AG04449 (cell line): Measurements from ENCODE around the gene UNC13D.

Source experiments
- CTCF ChIA-PET: fragments of 350-600 bp; formaldehyde crosslinking; extraction: SDS; loops from one replicate; lab custom pipeline; 2021; ENCODE audit warnings: antibody characterized with exemption; lab: Yijun Ruan, JAX
- POLR2A ChIA-PET: fragments of 400-600, 350-600 bp; formaldehyde crosslinking; extraction: SDS; loops from one replicate; lab custom pipeline; 2020; ENCODE audit warnings: antibody characterized with exemption, inconsistent platforms; lab: Yijun Ruan, JAX
- DNase-seq: peaks from one replicate; pipeline ENCODE4 v3.0.0-alpha.2; 2010; ENCODE audit warnings: low read depth, low spot score
- H3K4me3 ChIP-seq: 2 replicates; pipeline ENCODE4 v1.5.1; 2011; ENCODE audit warnings: low read depth, mild to moderate bottlenecking, control low read depth, low read length
- CTCF ChIP-seq: IDR thresholded peaks from one replicate; pipeline ENCODE4 v1.5.1; 2011; ENCODE audit warnings: mild to moderate bottlenecking, moderate library complexity, low read length, control low read depth, inconsistent platforms; ENCODE audit not compliant: insufficient read depth; ENCODE audit errors: missing control alignments

The UNC13D gene

DNA sequence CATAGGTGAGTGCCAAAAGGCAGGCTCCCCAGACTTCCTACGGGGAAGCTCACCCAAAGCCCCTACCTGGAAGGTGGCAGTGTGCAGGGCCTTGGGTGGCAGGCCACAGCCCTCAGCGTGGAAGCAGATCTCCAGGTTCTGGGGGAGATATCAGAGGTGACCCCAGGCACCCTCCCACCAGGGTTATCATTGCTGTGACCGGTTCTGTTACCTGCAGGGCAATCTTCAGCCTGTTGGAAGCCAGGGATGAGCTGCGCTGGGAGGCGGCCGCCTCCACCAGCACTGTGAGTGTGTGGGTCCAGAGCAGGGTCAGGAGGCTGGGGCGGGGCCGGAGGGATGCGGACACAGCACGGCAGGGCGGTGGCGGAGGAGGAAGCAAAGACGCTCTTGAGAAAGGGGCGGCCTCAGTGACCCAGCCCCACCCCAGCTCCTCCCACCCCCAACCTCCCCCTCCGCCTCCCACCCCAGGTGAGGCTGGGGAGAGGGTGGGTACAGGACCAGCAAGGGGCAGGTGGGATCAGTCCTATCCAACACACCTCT is 13.1 kb downstream of the UNC13D start:
- DNase-seq, result no peak
- TF ChIP-seq CTCF, result no peak
- H3K4me3 ChIP-seq, result no peak overlapping the region
- ChIA-PET POLR2A (interaction anchor here (0.9 to 1.0 kb wide), 2 partner anchors 24 to 55 kb away, joined by 3 read pairs; partner anchors contain the start of gene WBP2), CTCF (interaction anchor here (1.0 to 6.6 kb wide), 8 partner anchors 10 to 198 kb away, joined by 3 to 87 read pairs (median 10); partner anchors contain the start of genes GALK1, SMIM5 and UNC13D)

DNA sequence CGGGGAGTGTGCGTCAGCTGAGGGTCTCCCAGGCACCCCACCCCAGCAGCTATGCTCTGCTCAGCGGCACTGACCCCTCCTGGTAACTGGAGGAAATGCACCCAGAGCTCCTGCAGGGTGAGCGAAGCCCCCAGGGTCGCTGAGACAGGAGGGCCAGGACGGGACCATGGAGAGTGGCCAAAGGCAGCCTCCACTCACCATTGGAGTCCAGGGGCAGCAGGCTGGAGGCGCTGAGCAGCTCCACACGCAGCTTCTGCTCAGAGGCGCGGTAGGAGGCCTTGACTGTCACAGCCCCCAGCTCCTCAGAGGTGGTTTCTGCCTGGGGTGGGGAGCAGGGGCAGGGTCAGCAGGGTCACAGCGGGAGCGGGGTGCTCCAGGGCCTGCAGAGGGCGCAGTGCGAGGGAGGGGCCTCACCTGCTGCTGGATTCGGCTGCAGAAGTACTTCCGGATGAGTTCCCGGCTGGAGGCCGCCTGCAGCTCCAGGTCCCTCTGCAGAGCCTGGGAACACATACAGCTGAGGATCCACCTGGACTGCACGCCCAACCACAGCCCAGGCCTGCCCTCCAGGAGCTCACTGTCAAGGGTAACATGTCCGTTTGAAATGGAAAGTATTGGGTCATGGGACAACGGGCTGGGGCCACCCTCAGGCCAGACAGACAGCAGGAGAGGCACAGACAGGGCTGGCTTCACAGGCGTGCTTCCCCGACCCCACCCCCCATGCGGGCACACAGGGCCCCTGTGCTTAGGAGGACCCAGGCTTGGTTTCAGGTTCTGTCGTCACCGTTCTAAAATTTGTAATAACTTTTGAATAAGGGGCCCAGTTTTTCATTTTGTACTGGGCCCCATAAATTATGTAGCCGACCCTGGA is 13.8 kb downstream of the UNC13D start:
- ChIA-PET POLR2A (interaction anchor here (0.6 to 1.0 kb wide), 3 partner anchors 25 to 54 kb away, joined by 3 read pairs; partner anchors contain the start of gene WBP2), CTCF (interaction anchor here (0.9 to 6.6 kb wide), 20 partner anchors 10 to 197 kb away, joined by 3 to 87 read pairs (median 4); partner anchors contain the start of genes GALK1, SMIM5 and UNC13D)
- peak; percentile 42 for TF ChIP-seq CTCF
- DNase-seq, result no peak
- H3K4me3 ChIP-seq, result no peak overlapping the region

- ChIA-PET CTCF (interaction anchor here (0.9 to 6.6 kb wide), 18 partner anchors 9 to 77 kb away, joined by 3 to 87 read pairs (median 4); partner anchors contain the start of genes GALK1 and UNC13D), POLR2A (interaction anchor here (0.6 kb wide), 1 partner anchor 27 kb away, joined by 3 read pairs; no protein-coding TSS in a partner anchor)
- H3K4me3 ChIP-seq, result no peak overlapping the region
Measured at GRCh38 chr17:75829747-75830146, 14.5 kb downstream of the UNC13D start.

GRCh38 chr17:75828741-75829140 is 15.5 kb downstream of the UNC13D start:
- no peak overlapping the region for H3K4me3 ChIP-seq
- DNase-seq, result no peak
- POLR2A ChIA-PET, result interaction anchor here (0.7 kb wide), 1 partner anchor 19 kb away, joined by 3 read pairs; no protein-coding TSS in a partner anchor
- CTCF ChIA-PET, result interaction anchor here (0.6 to 6.6 kb wide), 16 partner anchors 7 to 75 kb away, joined by 3 to 87 read pairs (median 6); partner anchors contain the start of genes GALK1, TRIM65, UNC13D and UNK
- no peak for TF ChIP-seq CTCF

More at GRCh38 chr17:75829747-75830146, 14.5 kb downstream of the UNC13D start:
- TF ChIP-seq CTCF, result no peak
- DNase-seq, result no peak

- no peak for TF ChIP-seq CTCF
- no peak overlapping the region for H3K4me3 ChIP-seq
- POLR2A ChIA-PET, result interaction anchor here (1.5 kb wide), 1 partner anchor 17 kb away, joined by 3 read pairs; no protein-coding TSS in a partner anchor
- CTCF ChIA-PET, result interaction anchor here (0.6 to 6.6 kb wide), 17 partner anchors 8 to 596 kb away, joined by 3 to 87 read pairs (median 3); partner anchors contain the start of genes TRIM65 and UNK
- DNase-seq, result no peak
Measured at GRCh38 chr17:75828076-75828400, 16.2 kb downstream of the UNC13D start.
